Body of pancreas (tissue), 4 donors: ENCODE data around the gene AKAP13.

ENCODE experiments used
- CTCF ChIP-seq, 7 experiments: fragments of 450-650 bp in 4 of 7; fragments of 200-600 bp in 3 of 7; sonication (generic) in 3 of 7; IDR thresholded peaks; one replicate each; pipeline ENCODE4 v1.5.1; 2016 to 2019; ENCODE audit warnings: antibody characterized with exemption in 7 of 7
- POLR2A ChIP-seq, 3 donors: fragments of 450-650 bp; IDR thresholded peaks; one replicate each; pipeline ENCODE4 v1.6.1; 2016; ENCODE audit warnings: antibody characterized with exemption in 3 of 3, mild to moderate bottlenecking in 2 of 3

GRCh38 chr15:85382942-85383341 lies 2.5 kb downstream of the AKAP13 start:
- TF ChIP-seq POLR2A (IDR thresholded peaks at IDR 0.05), result no peak
- no peak for TF ChIP-seq CTCF (IDR thresholded peaks at IDR 0.05)
